Esophagus squamous epithelium (tissue), 5 donors: ENCODE measurements around the gene RPS8. TPM values are rescaled to one million over a fixed set of nuclear protein-coding genes. Genes with fewer than 3 reads are reported as not detected.

Source experiments
- DNase-seq: peaks from one replicate; lab custom pipeline; 2025; lab: John Stamatoyannopoulos, UW
- H3K27ac ChIP-seq, 4 donors: fragments of 200-600 bp; sonication (generic); one replicate each; pipeline ENCODE4 v1.5.1; 2016 to 2019; ENCODE audit warnings: mild to moderate bottlenecking in 1 of 4
- H3K27me3 ChIP-seq, 4 donors: fragments of 200-600 bp; sonication (generic); 1 replicate in 3 of 4; 2 replicates in 1 of 4; pipeline versions ENCODE4 v1.5.1 to v1.6.0; 2017 to 2021; ENCODE audit warnings: antibody characterized with exemption in 1 of 4
- H3K36me3 ChIP-seq, 3 donors: fragments of 200-600 bp; sonication (generic); one replicate each; pipeline ENCODE4 v1.5.1; 2016 to 2019
- H3K4me1 ChIP-seq, 3 donors: fragments of 200-600 bp; sonication (generic); one replicate each; pipeline ENCODE4 v1.5.1; 2017 to 2019
- H3K4me3 ChIP-seq, 4 donors: fragments of 200-600 bp; sonication (generic); 1 replicate in 3 of 4; 2 replicates in 1 of 4; pipeline ENCODE4 v1.5.1; 2016 to 2019; ENCODE audit warnings: mild to moderate bottlenecking in 2 of 4, moderate library complexity in 1 of 4
- H3K9me3 ChIP-seq, 3 donors: fragments of 200-600 bp; sonication (generic); one replicate each; pipeline ENCODE4 v1.5.1; 2016 to 2019
- POLR2A ChIP-seq, 4 donors: fragments of 450-650 bp; IDR thresholded peaks; one replicate each; pipeline ENCODE4 v1.6.1; 2017; ENCODE audit warnings: antibody characterized with exemption in 4 of 4, mild to moderate bottlenecking in 4 of 4, moderate library complexity in 3 of 4
- WGBS, 2 donors: methylation state at CpG; one replicate each; pipeline ENCODE4 v1.1.5; 2018; 5-methylcytosine and 5-hydroxymethylcytosine counted together
- intact Hi-C: fragments of 100-400 bp; cut with DNase I; formaldehyde crosslinking; loops from one replicate; pipeline ENCODE4 v1.15.0; 2022
- total RNA-seq, 4 donors: library from RNA; depleted of rRNA; stranded (reverse); fragments of >200 nt; gene quantifications; one replicate each; pipeline ENCODE4 v1.1.0, GENCODE V29; 2016
- TF ChIP-seq, protein P1 (sequence below), 6 experiments: fragments of 450-650 bp in 4 of 6; fragments of 200-600 bp in 2 of 6; sonication (generic) in 2 of 6; IDR thresholded peaks; one replicate each; pipeline ENCODE4 v1.5.1; 2016 to 2019; ENCODE audit warnings: antibody characterized with exemption in 6 of 6, mild to moderate bottlenecking in 4 of 6, moderate library complexity in 4 of 6
- donor health status: DM: yes; HTN: yes; CAD: no.

Gene RPS8
- total RNA-seq, 4 donors from 2014 or later: 1,915 to 3,855 (median 2,689) TPM

DNA sequence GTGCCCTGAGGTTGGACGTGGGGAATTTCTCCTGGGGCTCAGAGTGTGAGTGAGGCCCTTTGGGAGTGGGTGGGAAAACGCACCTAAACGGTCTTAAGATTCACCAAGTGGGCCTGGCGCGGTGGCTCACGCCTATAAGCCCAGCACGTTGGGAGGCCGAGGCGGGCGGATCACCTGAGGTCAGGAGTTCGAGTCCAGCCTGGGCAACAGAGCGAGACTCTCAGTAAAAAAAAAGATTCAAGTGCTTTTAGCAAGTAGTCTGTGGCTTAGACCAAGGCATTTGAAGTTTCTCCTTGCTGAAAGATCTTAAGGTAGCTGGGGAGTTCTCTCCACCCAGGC, 1.4 kb downstream of the RPS8 start:
- no peaks in the 10 kb centered on the region for H3K9me3 ChIP-seq
- peak overlapping the region; percentile 59 to 99 (median 81) for H3K4me3 ChIP-seq
- no peak for DNase-seq
- no peaks in the 10 kb centered on the region for H3K27me3 ChIP-seq
- H3K4me1 ChIP-seq: peaks cover 17 to 46% (median 23%) of the 10 kb centered on the region in 3 donors
- intact Hi-C loops: loop anchor here (5.0 kb wide), 1 partner anchor 44 kb away; the partner anchor contains the start of gene RNU5D-1
- H3K27ac ChIP-seq: peak overlapping the region; percentile 92 to 100 (median 96)
- peaks cover 10 to 53% (median 36%) of the 10 kb centered on the region in 3 donors for H3K36me3 ChIP-seq
- WGBS, 2 donors: 20 to 33% methylated on average over 4 to 10 of the region's 12 CpGs
- no peak for TF ChIP-seq POLR2A (IDR thresholded peaks at IDR 0.05)
- TF ChIP-seq, protein P1, sequence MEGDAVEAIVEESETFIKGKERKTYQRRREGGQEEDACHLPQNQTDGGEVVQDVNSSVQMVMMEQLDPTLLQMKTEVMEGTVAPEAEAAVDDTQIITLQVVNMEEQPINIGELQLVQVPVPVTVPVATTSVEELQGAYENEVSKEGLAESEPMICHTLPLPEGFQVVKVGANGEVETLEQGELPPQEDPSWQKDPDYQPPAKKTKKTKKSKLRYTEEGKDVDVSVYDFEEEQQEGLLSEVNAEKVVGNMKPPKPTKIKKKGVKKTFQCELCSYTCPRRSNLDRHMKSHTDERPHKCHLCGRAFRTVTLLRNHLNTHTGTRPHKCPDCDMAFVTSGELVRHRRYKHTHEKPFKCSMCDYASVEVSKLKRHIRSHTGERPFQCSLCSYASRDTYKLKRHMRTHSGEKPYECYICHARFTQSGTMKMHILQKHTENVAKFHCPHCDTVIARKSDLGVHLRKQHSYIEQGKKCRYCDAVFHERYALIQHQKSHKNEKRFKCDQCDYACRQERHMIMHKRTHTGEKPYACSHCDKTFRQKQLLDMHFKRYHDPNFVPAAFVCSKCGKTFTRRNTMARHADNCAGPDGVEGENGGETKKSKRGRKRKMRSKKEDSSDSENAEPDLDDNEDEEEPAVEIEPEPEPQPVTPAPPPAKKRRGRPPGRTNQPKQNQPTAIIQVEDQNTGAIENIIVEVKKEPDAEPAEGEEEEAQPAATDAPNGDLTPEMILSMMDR (IDR thresholded peaks at IDR 0.05): no peak

DNA sequence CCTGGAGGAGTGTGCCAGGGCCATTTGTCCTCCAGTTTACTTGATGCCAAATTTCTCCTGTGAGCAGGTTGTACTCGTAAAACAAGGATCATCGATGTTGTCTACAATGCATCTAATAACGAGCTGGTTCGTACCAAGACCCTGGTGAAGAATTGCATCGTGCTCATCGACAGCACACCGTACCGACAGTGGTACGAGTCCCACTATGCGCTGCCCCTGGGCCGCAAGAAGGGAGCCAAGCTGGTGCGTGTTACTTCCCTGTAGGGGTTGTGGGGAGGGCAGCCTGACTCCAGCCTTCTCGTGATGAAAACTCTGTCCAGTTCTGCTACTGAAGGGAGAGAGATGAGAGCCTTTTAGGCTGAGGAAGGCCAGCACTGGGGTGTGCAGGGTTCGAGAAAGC, 2.2 kb downstream of the RPS8 start:
- Histone ChIP-seq H3K36me3 (peaks cover 10 to 59% (median 36%) of the 10 kb centered on the region in 3 donors), H3K9me3 (no peaks in the 10 kb centered on the region), H3K4me3 (peak overlapping the region in 3 of 4 donors; percentile 59 to 99 (median 80)), H3K27me3 (no peaks in the 10 kb centered on the region), H3K4me1 (peaks cover 17 to 46% (median 23%) of the 10 kb centered on the region in 3 donors), H3K27ac (peak overlapping the region in 3 of 4 donors; percentile 92 to 100 (median 97))
- WGBS, 2 donors: 57 to 61% methylated on average over 8 to 14 of the region's 14 CpGs
- no peak for TF ChIP-seq POLR2A (IDR thresholded peaks at IDR 0.05)
- TF ChIP-seq, protein P1 (IDR thresholded peaks at IDR 0.05): no peak
- intact Hi-C loops: loop anchor here (5.0 kb wide), 1 partner anchor 45 kb away; the partner anchor contains the start of gene RNU5D-1
- DNase-seq: no peak

- intact Hi-C loops: loop anchor here (5.0 kb wide), 1 partner anchor 46 kb away; the partner anchor contains the start of gene RNU5D-1
- H3K9me3 ChIP-seq: no peaks in the 10 kb centered on the region
- no peak for TF ChIP-seq POLR2A (IDR thresholded peaks at IDR 0.05)
- TF ChIP-seq, protein P1 (IDR thresholded peaks at IDR 0.05): no peak
- peak overlapping the region in 1 of 4 donors; percentile 80 for H3K4me3 ChIP-seq
- no peak for DNase-seq
- H3K27ac ChIP-seq: peak overlapping the region in 3 of 4 donors; percentile 92 to 100 (median 97)
- no peaks in the 10 kb centered on the region for H3K27me3 ChIP-seq
- H3K36me3 ChIP-seq: peaks cover 10 to 59% (median 36%) of the 10 kb centered on the region in 3 donors
- peaks cover 17 to 47% (median 23%) of the 10 kb centered on the region in 3 donors for H3K4me1 ChIP-seq
- WGBS, 2 donors: 62 to 72% methylated on average over 13 of the region's 13 CpGs
Measured at GRCh38 chr1:44777969-44778635, 2.8 kb downstream of the RPS8 start.

DNA sequence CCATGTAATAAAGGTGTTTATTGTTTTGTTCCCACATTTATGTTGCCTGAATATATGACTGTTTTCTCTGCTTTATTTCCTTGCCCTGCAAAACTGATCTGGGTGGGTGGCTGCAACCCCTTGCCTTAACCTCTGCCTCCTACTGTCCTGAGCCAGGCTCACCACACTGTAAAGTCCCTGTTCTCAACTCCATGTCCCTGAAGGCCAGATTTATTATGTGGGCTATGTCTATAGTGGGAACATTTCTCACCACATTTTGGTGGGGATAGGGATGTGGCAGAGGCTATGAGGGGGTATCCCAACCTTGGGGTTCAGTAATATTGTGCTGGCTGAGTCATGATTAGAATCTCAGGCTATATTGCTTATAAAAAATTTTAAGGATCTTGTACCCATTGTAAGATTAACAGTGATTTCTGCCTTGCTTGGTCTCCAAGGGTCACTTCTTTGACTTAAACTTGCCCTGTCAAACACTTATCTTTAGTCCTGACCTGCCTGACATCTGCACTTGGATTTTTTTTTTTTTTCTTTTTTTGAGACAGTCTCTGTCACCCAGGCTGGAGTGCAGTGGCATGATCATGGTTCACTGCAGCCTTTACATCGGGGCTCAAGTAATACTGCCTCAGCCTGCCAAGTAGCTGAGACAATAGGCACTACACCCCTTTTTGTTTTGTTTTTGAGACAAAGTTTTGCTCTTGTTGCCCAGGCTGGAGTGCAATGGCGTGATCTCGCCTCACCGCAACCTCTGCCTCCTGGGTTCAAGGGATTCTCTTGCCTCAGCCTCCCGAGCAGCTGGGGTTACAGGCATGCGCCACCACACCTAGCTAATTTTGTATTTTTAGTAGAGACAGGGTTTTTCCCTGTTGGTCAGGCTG, 3.6 kb downstream of the RPS8 start:
- intact Hi-C loops: loop anchor here (5.0 kb wide), 1 partner anchor 47 kb away; the partner anchor contains the start of gene RNU5D-1
- WGBS, 2 donors: 81 to 88% methylated on average over 6 of the region's 6 CpGs
- TF ChIP-seq POLR2A (IDR thresholded peaks at IDR 0.05): no peak
- TF ChIP-seq, protein P1 (IDR thresholded peaks at IDR 0.05): no peak
- Histone ChIP-seq H3K4me3 (no peak overlapping the region), H3K4me1 (peaks cover 23 to 56% (median 29%) of the 10 kb centered on the region in 3 donors), H3K27me3 (no peaks in the 10 kb centered on the region), H3K36me3 (peaks cover 10 to 59% (median 36%) of the 10 kb centered on the region in 3 donors), H3K9me3 (no peaks in the 10 kb centered on the region), H3K27ac (no peak overlapping the region)
- DNase-seq: no peak
